H4 (cell line): ENCODE measurements around the gene AHNAK2. TPM values are rescaled to one million over a fixed set of nuclear protein-coding genes. Genes with fewer than 3 reads are reported as not detected.
"Not testable (repeated sequence)": the region's sequence is repeated elsewhere in the genome, so short reads cannot be mapped to it uniquely, and the experiment has no call there.

Experiments
- DNase-seq: peaks from one replicate; pipeline ENCODE4 v3.0.0-alpha.2; 2015; ENCODE audit warnings: low spot score
- total RNA-seq: library from RNA; depleted of rRNA; stranded (reverse); fragments of >200 nt; shearing (Covaris generic); gene quantifications from 2 replicates; pipeline ENCODE4 v1.2.3, GENCODE V29; 2014

The AHNAK2 gene
- total RNA-seq, 1 experiment from 2014 or later, result 4.4 TPM

GRCh38 chr14:104954746-104955395, 23.3 kb downstream of the AHNAK2 start:
- no peak for DNase-seq

GRCh38 chr14:104953896-104954656, 24.1 kb downstream of the AHNAK2 start:
- no peak for DNase-seq

GRCh38 chr14:104953097-104953496, 25.1 kb downstream of the AHNAK2 start:
- DNase-seq, result no peak

- not testable (repeated sequence) for DNase-seq
Observed at GRCh38 chr14:104951863-104952657, 26.1 kb downstream of the AHNAK2 start.

- DNase-seq, result not testable (repeated sequence)
Observed at GRCh38 chr14:104950701-104951100, 27.5 kb downstream of the AHNAK2 start.

- DNase-seq, result no peak
Observed at GRCh38 chr14:104950021-104950420, 28.2 kb downstream of the AHNAK2 start.

- DNase-seq, result not testable (repeated sequence)
Observed at GRCh38 chr14:104949406-104949955, 28.7 kb downstream of the AHNAK2 start.

GRCh38 chr14:104948736-104949031, 29.5 kb downstream of the AHNAK2 start:
- no peak for DNase-seq

- not testable (repeated sequence) for DNase-seq
Observed at GRCh38 chr14:104947881-104948735, 30.1 kb downstream of the AHNAK2 start.

- DNase-seq, result not testable (repeated sequence)
Observed at GRCh38 chr14:104947201-104947600, 31.0 kb downstream of the AHNAK2 start.

- not testable (repeated sequence) for DNase-seq
Observed at GRCh38 chr14:104945986-104946965, 31.9 kb downstream of the AHNAK2 start.

- not testable (repeated sequence) for DNase-seq
Observed at GRCh38 chr14:104945266-104945665, 32.9 kb downstream of the AHNAK2 start.

GRCh38 chr14:104944436-104945205, 33.6 kb downstream of the AHNAK2 start:
- not testable (repeated sequence) for DNase-seq

- not testable (repeated sequence) for DNase-seq
Observed at GRCh38 chr14:104944016-104944308, 34.2 kb downstream of the AHNAK2 start.

GRCh38 chr14:104943216-104944015, 34.8 kb downstream of the AHNAK2 start:
- not testable (repeated sequence) for DNase-seq

GRCh38 chr14:104942586-104942985, 35.6 kb downstream of the AHNAK2 start:
- DNase-seq, result no peak

- no peak for DNase-seq
Observed at GRCh38 chr14:104941508-104942365, 36.4 kb downstream of the AHNAK2 start.
